ENCODE data around the gene SULT4A1.

- TF ChIP-seq CTCF (IDR thresholded peaks at IDR 0.05) (no peak), POLR2AphosphoS5 (IDR thresholded peaks at IDR 0.05) (peak in 1 of 3 donors; percentile 27), POLR2A (IDR thresholded peaks at IDR 0.05) (no peak)
These were observed 33.1 kb downstream of the SULT4A1 start for GRCh38 chr22:43828998-43829782.

All from breast epithelium (tissue), 3 donors.